Keratinocyte (primary cell): ENCODE data around the gene SLC6A5. TPM values are rescaled to one million over a fixed set of nuclear protein-coding genes. Genes with fewer than 3 reads are reported as not detected.

Experiments
- DNase-seq: peaks from one replicate; pipeline ENCODE4 v3.0.0-alpha.2; 2011; ENCODE audit warnings: low read depth, missing footprints, low spot score
- FAIRE-seq: peaks from 2 replicates; lab custom pipeline; 2011; peaks lifted over from hg19 to GRCh38; lab: Jason Lieb, UNC
- H2AFZ ChIP-seq: 2 replicates; pipeline ENCODE4 v1.6.0; 2012; ENCODE audit warnings: low read length, control low read depth, inconsistent platforms; ENCODE audit not compliant: control insufficient read depth
- H3K27ac ChIP-seq: 2 replicates; pipeline ENCODE4 v1.5.1; 2011; ENCODE audit warnings: low read length; ENCODE audit not compliant: control insufficient read depth, insufficient read depth
- H3K27me3 ChIP-seq: 3 replicates; pipeline ENCODE4 v1.6.0; 2011; ENCODE audit warnings: low read length; ENCODE audit not compliant: control insufficient read depth, insufficient read depth; ENCODE audit errors: extremely low read depth
- H3K36me3 ChIP-seq, 2 experiments: 2 replicates in 1 of 2; 3 replicates in 1 of 2; pipeline ENCODE4 v1.5.1; 2011; ENCODE audit warnings: low read length in 2 of 2, mild to moderate bottlenecking in 1 of 2; ENCODE audit not compliant: control insufficient read depth in 2 of 2, insufficient read depth in 2 of 2; ENCODE audit errors: extremely low read depth in 1 of 2
- H3K4me1 ChIP-seq: 3 replicates; pipeline ENCODE4 v1.5.1; 2011; ENCODE audit warnings: low read length; ENCODE audit not compliant: control insufficient read depth, insufficient read depth; ENCODE audit errors: extremely low read depth
- H3K4me2 ChIP-seq: 3 replicates; pipeline ENCODE4 v1.6.0; 2011; ENCODE audit warnings: low read depth, low read length; ENCODE audit not compliant: control insufficient read depth, insufficient read depth; ENCODE audit errors: extremely low read depth
- H3K4me3 ChIP-seq, 3 experiments: fragments of 200-600 bp in 1 of 3; sonication (generic) in 1 of 3; 2 replicates in 2 of 3; 3 replicates in 1 of 3; pipeline ENCODE4 v1.5.1; 2011 to 2016; ENCODE audit warnings: low read length in 3 of 3, mild to moderate bottlenecking in 3 of 3, control low read depth in 2 of 3, inconsistent platforms in 1 of 3, low read depth in 1 of 3, mixed read lengths in 1 of 3, mixed run types in 1 of 3, moderate library complexity in 1 of 3; ENCODE audit not compliant: control insufficient read depth in 2 of 3, insufficient read depth in 2 of 3; ENCODE audit errors: extremely low read depth in 1 of 3
- H3K79me2 ChIP-seq: 2 replicates; pipeline ENCODE4 v1.6.0; 2012; ENCODE audit warnings: low read length; ENCODE audit not compliant: control insufficient read depth, insufficient read depth
- H3K9ac ChIP-seq: 3 replicates; pipeline ENCODE4 v1.6.0; 2011; ENCODE audit warnings: low read length; ENCODE audit not compliant: control insufficient read depth, insufficient read depth; ENCODE audit errors: extremely low read depth
- H3K9me1 ChIP-seq: 3 replicates; pipeline ENCODE4 v1.6.0; 2011; ENCODE audit warnings: low read length; ENCODE audit not compliant: control insufficient read depth, insufficient read depth; ENCODE audit errors: extremely low read depth
- H3K9me3 ChIP-seq: 2 replicates; pipeline ENCODE4 v1.5.1; 2012; ENCODE audit warnings: low read depth, low read length; ENCODE audit not compliant: control insufficient read depth
- H4K20me1 ChIP-seq: 3 replicates; pipeline ENCODE4 v1.6.0; 2011; ENCODE audit warnings: low read length; ENCODE audit not compliant: control insufficient read depth, insufficient read depth; ENCODE audit errors: extremely low read depth
- EZH2 ChIP-seq: IDR thresholded peaks from one replicate; pipeline ENCODE4 v1.6.1; 2012; ENCODE audit warnings: inconsistent platforms, mild to moderate bottlenecking, low read length, moderate library complexity
- dilution Hi-C: fragments of 300-500 bp; cut with MboI; formaldehyde crosslinking; loops from one replicate; pipeline ENCODE4 v1.7.0; 2020; ENCODE audit warnings: low sequenced_read_pairs; ENCODE audit not compliant: extremely low pct_ligation_motif_present
- polyA plus RNA-seq, 5 experiments: library from polyadenylated mRNA; depleted of rRNA in 3 of 5; stranded (reverse) in 3 of 5; stranded (forward) in 1 of 5; unstranded in 1 of 5; fragments of >200 nt; gene quantifications; 1 replicate in 1 of 5; 2 replicates in 3 of 5; 3 replicates in 1 of 5; pipeline versions ENCODE4 v1.2.1 to v1.2.3, GENCODE V29; 2011 to 2012; ENCODE audit warnings: missing spikeins in 2 of 5, low read depth in 1 of 5, low replicate concordance in 1 of 5
- TF ChIP-seq, protein P1 (sequence below), 3 experiments: IDR thresholded peaks in 1 of 3; conservative IDR thresholded peaks in 1 of 3; optimal IDR thresholded peaks in 1 of 3; 2 replicates in 2 of 3; 3 replicates in 1 of 3; pipeline versions ENCODE3 to v1.5.1; 2011; ENCODE audit warnings: low read length in 3 of 3, mild to moderate bottlenecking in 3 of 3, moderate library complexity in 2 of 3, control low read depth in 1 of 3, inconsistent platforms in 1 of 3; ENCODE audit not compliant: insufficient read depth in 2 of 3; ENCODE audit errors: extremely low read depth in 1 of 3

Gene SLC6A5
- polyA plus RNA-seq, 1 donor (not counting 4 experiments of a cell fraction or from before 2014, with no cell fraction given): not detected

- Histone ChIP-seq H3K9me3 (no peaks in the 10 kb centered on the region), H3K4me3 (no peak overlapping the region), H3K79me2 (no peaks in the 10 kb centered on the region), H3K27ac (no peak overlapping the region), H3K9ac (no peak overlapping the region), H3K36me3 (no peaks in the 10 kb centered on the region), H2AFZ (no peak overlapping the region), H3K4me1 (no peaks in the 10 kb centered on the region), H4K20me1 (no peaks in the 10 kb centered on the region), H3K27me3 (no peaks in the 10 kb centered on the region), H3K9me1 (no peaks in the 10 kb centered on the region), H3K4me2 (no peak overlapping the region)
- FAIRE-seq (no peak), DNase-seq (no peak)
- TF ChIP-seq, protein P1, sequence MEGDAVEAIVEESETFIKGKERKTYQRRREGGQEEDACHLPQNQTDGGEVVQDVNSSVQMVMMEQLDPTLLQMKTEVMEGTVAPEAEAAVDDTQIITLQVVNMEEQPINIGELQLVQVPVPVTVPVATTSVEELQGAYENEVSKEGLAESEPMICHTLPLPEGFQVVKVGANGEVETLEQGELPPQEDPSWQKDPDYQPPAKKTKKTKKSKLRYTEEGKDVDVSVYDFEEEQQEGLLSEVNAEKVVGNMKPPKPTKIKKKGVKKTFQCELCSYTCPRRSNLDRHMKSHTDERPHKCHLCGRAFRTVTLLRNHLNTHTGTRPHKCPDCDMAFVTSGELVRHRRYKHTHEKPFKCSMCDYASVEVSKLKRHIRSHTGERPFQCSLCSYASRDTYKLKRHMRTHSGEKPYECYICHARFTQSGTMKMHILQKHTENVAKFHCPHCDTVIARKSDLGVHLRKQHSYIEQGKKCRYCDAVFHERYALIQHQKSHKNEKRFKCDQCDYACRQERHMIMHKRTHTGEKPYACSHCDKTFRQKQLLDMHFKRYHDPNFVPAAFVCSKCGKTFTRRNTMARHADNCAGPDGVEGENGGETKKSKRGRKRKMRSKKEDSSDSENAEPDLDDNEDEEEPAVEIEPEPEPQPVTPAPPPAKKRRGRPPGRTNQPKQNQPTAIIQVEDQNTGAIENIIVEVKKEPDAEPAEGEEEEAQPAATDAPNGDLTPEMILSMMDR (optimal IDR thresholded peaks at IDR 0.05 in 1 of 3, IDR thresholded peaks at IDR 0.05 in 1 of 3, conservative IDR thresholded peaks at IDR 0.05 in 1 of 3; ENCODE audit: extremely low read depth in 1 of 3, insufficient read depth in 2 of 3, low read length in 3 of 3): peak in 2 of 3 experiments; percentile 39 to 52
- no peak for TF ChIP-seq EZH2
- dilution Hi-C loops: no loop called here
Measured at GRCh38 chr11:20634044-20634443, 34.6 kb downstream of the SLC6A5 start.

GRCh38 chr11:20634781-20635180, 35.4 kb downstream of the SLC6A5 start:
- Histone ChIP-seq H4K20me1 (no peaks in the 10 kb centered on the region), H3K9ac (no peak overlapping the region), H3K4me3 (no peak overlapping the region), H2AFZ (no peak overlapping the region), H3K36me3 (no peaks in the 10 kb centered on the region), H3K4me2 (no peak overlapping the region), H3K4me1 (no peaks in the 10 kb centered on the region), H3K9me1 (no peaks in the 10 kb centered on the region), H3K27ac (no peak overlapping the region), H3K9me3 (no peaks in the 10 kb centered on the region), H3K79me2 (no peaks in the 10 kb centered on the region), H3K27me3 (peaks cover 5% of the 10 kb centered on the region)
- dilution Hi-C loops: no loop called here
- no peak for FAIRE-seq
- no peak for TF ChIP-seq EZH2
- TF ChIP-seq, protein P1 (optimal IDR thresholded peaks at IDR 0.05 in 1 of 3, IDR thresholded peaks at IDR 0.05 in 1 of 3, conservative IDR thresholded peaks at IDR 0.05 in 1 of 3; ENCODE audit: extremely low read depth in 1 of 3, insufficient read depth in 2 of 3, low read length in 3 of 3): no peak
- DNase-seq: no peak
